Measurements from ENCODE around the gene FGR. TPM values are rescaled to one million over a fixed set of nuclear protein-coding genes. Genes with fewer than 3 reads are reported as not detected.
A peak's percentile ranks its signal among the peaks of the same experiment; 100 is the strongest.

Gene FGR
- total and polyA plus RNA-seq, 2 donors (not counting 1 experiment from before 2014, with no cell fraction given), result 57.0 to 295 TPM

DNA sequence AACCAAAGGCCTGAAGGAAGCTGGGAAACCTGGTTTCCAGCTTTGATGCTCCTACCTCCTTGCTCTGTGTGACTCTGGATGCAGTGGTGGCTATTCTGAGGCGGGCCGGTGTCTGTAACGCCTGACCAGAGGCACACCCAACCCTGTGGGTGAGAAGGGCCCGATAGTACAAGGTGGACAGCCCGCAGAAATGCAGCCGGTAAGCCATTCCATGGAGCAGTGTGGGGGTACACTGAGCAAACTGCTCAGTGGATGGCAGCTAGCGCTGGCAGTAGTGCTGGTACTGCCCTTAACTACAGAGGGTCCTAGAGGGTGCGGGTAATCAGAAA, 67.0 kb downstream of the FGR start:
- peak overlapping the region; percentile 79 for H3K4me2 ChIP-seq (replicated peaks; ENCODE audit: low read depth, low read length, poor library complexity, severe bottlenecking)
- peaks cover 20 to 38% of the 10 kb centered on the region in 2 donors for H3K4me1 ChIP-seq (ENCODE audit: control insufficient read depth in 2 of 2, insufficient read depth in 2 of 2, low read length in 2 of 2)
- H3K27ac ChIP-seq (ENCODE audit: low read length in 2 of 2), result no peak overlapping the region
- no peak for ATAC-seq (ENCODE audit: low read depth)
- no peaks in the 10 kb centered on the region for H3K27me3 Mint-ChIP-seq
- peaks cover 35% of the 10 kb centered on the region for H4K20me1 ChIP-seq (ENCODE audit: control insufficient read depth, insufficient read depth, low read length, poor library complexity, severe bottlenecking)
- no peaks in the 10 kb centered on the region for H3K9me3 ChIP-seq (ENCODE audit: control extremely low read depth in 1 of 3, control insufficient read depth in 2 of 3, insufficient read depth in 1 of 3, low read length in 2 of 3)
- intact Hi-C loops (cut with micrococcal nuclease), result loop anchor here (1.0 to 2.0 kb wide), 7 partner anchors 12 to 246 kb away; partner anchors contain the start of genes TMEM222 and WASF2
- H3K27ac Mint-ChIP-seq, result peak overlapping the region; percentile 42
- peak overlapping the region; percentile 72 for H3K4me3 Mint-ChIP-seq
- peak overlapping the region; percentile 61 for H2AFZ ChIP-seq (ENCODE audit: insufficient read depth, low read depth, low read length, poor library complexity, severe bottlenecking)
- H3K27me3 ChIP-seq (replicated peaks in 1 of 4; ENCODE audit: control extremely low read depth in 1 of 4, control insufficient read depth in 3 of 4, insufficient read depth in 4 of 4, low read length in 3 of 4), result no peaks in the 10 kb centered on the region
- H3K9me3 Mint-ChIP-seq (ENCODE audit: insufficient read depth), result no peaks in the 10 kb centered on the region
- ChIA-PET CTCF (interaction anchor here (0.8 to 5.7 kb wide), 15 partner anchors 12 to 165 kb away, joined by 3 to 82 read pairs (median 5); partner anchors contain the start of genes AHDC1 and WASF2), POLR2A (interaction anchor here (0.8 to 1.6 kb wide), 4 partner anchors 11 to 78 kb away, joined by 3 to 4 read pairs (median 4); partner anchors contain the start of genes AHDC1 and WASF2)
- peaks cover 43% of the 10 kb centered on the region for H3K4me1 Mint-ChIP-seq
- TF ChIP-seq EZH2 (IDR thresholded peaks at IDR 0.05; ENCODE audit: borderline replicate concordance, insufficient read depth, low read depth, low read length, poor library complexity, severe bottlenecking), result no peak
- TF ChIP-seq, protein P1, sequence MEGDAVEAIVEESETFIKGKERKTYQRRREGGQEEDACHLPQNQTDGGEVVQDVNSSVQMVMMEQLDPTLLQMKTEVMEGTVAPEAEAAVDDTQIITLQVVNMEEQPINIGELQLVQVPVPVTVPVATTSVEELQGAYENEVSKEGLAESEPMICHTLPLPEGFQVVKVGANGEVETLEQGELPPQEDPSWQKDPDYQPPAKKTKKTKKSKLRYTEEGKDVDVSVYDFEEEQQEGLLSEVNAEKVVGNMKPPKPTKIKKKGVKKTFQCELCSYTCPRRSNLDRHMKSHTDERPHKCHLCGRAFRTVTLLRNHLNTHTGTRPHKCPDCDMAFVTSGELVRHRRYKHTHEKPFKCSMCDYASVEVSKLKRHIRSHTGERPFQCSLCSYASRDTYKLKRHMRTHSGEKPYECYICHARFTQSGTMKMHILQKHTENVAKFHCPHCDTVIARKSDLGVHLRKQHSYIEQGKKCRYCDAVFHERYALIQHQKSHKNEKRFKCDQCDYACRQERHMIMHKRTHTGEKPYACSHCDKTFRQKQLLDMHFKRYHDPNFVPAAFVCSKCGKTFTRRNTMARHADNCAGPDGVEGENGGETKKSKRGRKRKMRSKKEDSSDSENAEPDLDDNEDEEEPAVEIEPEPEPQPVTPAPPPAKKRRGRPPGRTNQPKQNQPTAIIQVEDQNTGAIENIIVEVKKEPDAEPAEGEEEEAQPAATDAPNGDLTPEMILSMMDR (IDR thresholded peaks at IDR 0.05), result no peak
- WGBS (ENCODE audit: insufficient coverage), result 97% methylated on average over 8 of the region's 8 CpGs
- no peaks in the 10 kb centered on the region for H3K36me3 ChIP-seq (replicated peaks in 1 of 2; ENCODE audit: control extremely low read depth in 1 of 2, control insufficient read depth in 1 of 2, extremely low read depth in 1 of 2, insufficient read depth in 2 of 2, low read length in 1 of 2)
- DNase-seq, result no peak
- peak overlapping the region; percentile 46 for H3K9ac ChIP-seq (ENCODE audit: low read length)
- peaks cover 44% of the 10 kb centered on the region for H3K79me2 ChIP-seq (ENCODE audit: control insufficient read depth, insufficient read depth, low read length)
- H3K4me3 ChIP-seq (ENCODE audit: control extremely low read depth in 1 of 5, extremely low read depth in 1 of 5, insufficient read depth in 1 of 5, low read depth in 2 of 5, low read length in 4 of 5), result peak overlapping the region in 3 of 5 experiments; percentile 42 to 69 (median 53)

GRCh38 chr1:27567146-27567526, 67.8 kb downstream of the FGR start:
- intact Hi-C loops (cut with micrococcal nuclease), result no loop called here
- no peak for DNase-seq
- Histone ChIP-seq H3K4me2 (replicated peaks; ENCODE audit: low read depth, low read length, poor library complexity, severe bottlenecking) (no peak overlapping the region), H2AFZ (ENCODE audit: insufficient read depth, low read depth, low read length, poor library complexity, severe bottlenecking) (no peak overlapping the region), H3K4me1 (ENCODE audit: control insufficient read depth in 2 of 2, insufficient read depth in 2 of 2, low read length in 2 of 2) (peaks cover 26 to 41% of the 10 kb centered on the region in 2 donors), H3K9me3 (ENCODE audit: control extremely low read depth in 1 of 3, control insufficient read depth in 2 of 3, insufficient read depth in 1 of 3, low read length in 2 of 3) (no peaks in the 10 kb centered on the region), H3K27ac (ENCODE audit: low read length in 2 of 2) (no peak overlapping the region), H3K36me3 (replicated peaks in 1 of 2; ENCODE audit: control extremely low read depth in 1 of 2, control insufficient read depth in 1 of 2, extremely low read depth in 1 of 2, insufficient read depth in 2 of 2, low read length in 1 of 2) (no peaks in the 10 kb centered on the region), H3K79me2 (ENCODE audit: control insufficient read depth, insufficient read depth, low read length) (peaks cover 48% of the 10 kb centered on the region), H3K9ac (ENCODE audit: low read length) (no peak overlapping the region), H3K27me3 (replicated peaks in 1 of 4; ENCODE audit: control extremely low read depth in 1 of 4, control insufficient read depth in 3 of 4, insufficient read depth in 4 of 4, low read length in 3 of 4) (no peaks in the 10 kb centered on the region), H4K20me1 (ENCODE audit: control insufficient read depth, insufficient read depth, low read length, poor library complexity, severe bottlenecking) (peaks cover 35% of the 10 kb centered on the region), H3K4me3 (ENCODE audit: control extremely low read depth in 1 of 5, extremely low read depth in 1 of 5, insufficient read depth in 1 of 5, low read depth in 2 of 5, low read length in 4 of 5) (no peak overlapping the region)
- no peak for ATAC-seq (ENCODE audit: low read depth)
- WGBS (ENCODE audit: insufficient coverage), result 98% methylated on average over 15 of the region's 15 CpGs
- no peaks in the 10 kb centered on the region for H3K9me3 Mint-ChIP-seq (ENCODE audit: insufficient read depth)
- no peak overlapping the region for H3K27ac Mint-ChIP-seq
- POLR2A ChIA-PET, result no interaction called here
- no peaks in the 10 kb centered on the region for H3K27me3 Mint-ChIP-seq
- H3K4me1 Mint-ChIP-seq, result peaks cover 42% of the 10 kb centered on the region
- CTCF ChIA-PET, result interaction anchor here (0.8 to 5.7 kb wide), 6 partner anchors 12 to 165 kb away, joined by 3 to 82 read pairs (median 4); partner anchors contain the start of gene AHDC1
- TF ChIP-seq, protein P1 (IDR thresholded peaks at IDR 0.05), result no peak
- no peak for TF ChIP-seq EZH2 (IDR thresholded peaks at IDR 0.05; ENCODE audit: borderline replicate concordance, insufficient read depth, low read depth, low read length, poor library complexity, severe bottlenecking)
- no peak overlapping the region for H3K4me3 Mint-ChIP-seq
